Measurements from ENCODE around the gene WWOX.

DNA sequence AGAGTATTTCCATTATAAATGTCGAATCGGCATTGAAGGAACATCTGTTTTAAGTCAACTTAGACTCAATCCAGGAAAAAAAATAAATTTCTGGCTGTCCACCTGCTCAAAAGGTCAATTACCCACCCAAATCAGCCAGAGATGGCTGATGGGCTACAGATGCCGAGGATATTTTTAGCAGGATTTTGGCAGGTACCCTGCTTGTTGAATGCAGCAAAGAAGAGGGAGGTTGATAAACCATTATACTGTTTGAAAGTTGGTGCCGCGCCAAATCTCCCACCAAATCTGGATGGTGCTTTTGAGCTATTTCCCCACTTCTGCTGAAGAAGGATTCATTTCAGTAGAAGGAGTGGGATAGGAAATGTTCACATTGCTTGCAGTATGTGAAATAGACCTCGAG is 963.4 kb downstream of the WWOX start:
- TF ChIP-seq, protein P1, sequence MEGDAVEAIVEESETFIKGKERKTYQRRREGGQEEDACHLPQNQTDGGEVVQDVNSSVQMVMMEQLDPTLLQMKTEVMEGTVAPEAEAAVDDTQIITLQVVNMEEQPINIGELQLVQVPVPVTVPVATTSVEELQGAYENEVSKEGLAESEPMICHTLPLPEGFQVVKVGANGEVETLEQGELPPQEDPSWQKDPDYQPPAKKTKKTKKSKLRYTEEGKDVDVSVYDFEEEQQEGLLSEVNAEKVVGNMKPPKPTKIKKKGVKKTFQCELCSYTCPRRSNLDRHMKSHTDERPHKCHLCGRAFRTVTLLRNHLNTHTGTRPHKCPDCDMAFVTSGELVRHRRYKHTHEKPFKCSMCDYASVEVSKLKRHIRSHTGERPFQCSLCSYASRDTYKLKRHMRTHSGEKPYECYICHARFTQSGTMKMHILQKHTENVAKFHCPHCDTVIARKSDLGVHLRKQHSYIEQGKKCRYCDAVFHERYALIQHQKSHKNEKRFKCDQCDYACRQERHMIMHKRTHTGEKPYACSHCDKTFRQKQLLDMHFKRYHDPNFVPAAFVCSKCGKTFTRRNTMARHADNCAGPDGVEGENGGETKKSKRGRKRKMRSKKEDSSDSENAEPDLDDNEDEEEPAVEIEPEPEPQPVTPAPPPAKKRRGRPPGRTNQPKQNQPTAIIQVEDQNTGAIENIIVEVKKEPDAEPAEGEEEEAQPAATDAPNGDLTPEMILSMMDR (conservative IDR thresholded peaks at IDR 0.05; ENCODE audit: low read depth, low read length) = no peak
- no peak for TF ChIP-seq EZH2 (IDR thresholded peaks at IDR 0.05; ENCODE audit: borderline replicate concordance, low read depth, low read length, poor library complexity, severe bottlenecking)

Measured in A673 (cell line).